Muscle of leg (tissue), 11 donors: ENCODE measurements around the gene METTL15. TPM values are rescaled to one million over a fixed set of nuclear protein-coding genes. Genes with fewer than 3 reads are reported as not detected.
"Not testable (repeated sequence)": the region's sequence is repeated elsewhere in the genome, so short reads cannot be mapped to it uniquely, and the experiment has no call there.

Source experiments
- DNase-seq: peaks from one replicate; pipeline ENCODE4 v3.0.0; 2013
- H3K27ac ChIP-seq: one replicate; pipeline ENCODE4 v1.5.1; 2013; ENCODE audit warnings: mild to moderate bottlenecking, low read length, control low read depth
- H3K27me3 ChIP-seq: one replicate; pipeline ENCODE4 v1.6.1; 2013; ENCODE audit warnings: low read length; ENCODE audit not compliant: control insufficient read depth, insufficient read depth
- H3K36me3 ChIP-seq: one replicate; pipeline ENCODE4 v1.6.1; 2013; ENCODE audit warnings: low read length; ENCODE audit not compliant: control insufficient read depth, insufficient read depth
- H3K4me1 ChIP-seq: one replicate; pipeline ENCODE4 v1.6.1; 2013; ENCODE audit warnings: low read length; ENCODE audit not compliant: control insufficient read depth, insufficient read depth
- H3K4me3 ChIP-seq: one replicate; pipeline ENCODE4 v1.5.1; 2013; ENCODE audit warnings: low read length, control low read depth
- H3K9me3 ChIP-seq: replicated peaks from 2 replicates; pipeline ENCODE4 v1.6.1; 2013; ENCODE audit warnings: low read depth, low read length; ENCODE audit not compliant: control insufficient read depth
- WGBS: methylation state at CpG from one replicate; pipeline ENCODE4 v1.1.5; 2013; ENCODE audit warnings: missing lambda C conversion rate; ENCODE audit not compliant: insufficient coverage; 5-methylcytosine and 5-hydroxymethylcytosine counted together
- polyA plus RNA-seq, 8 donors: library from polyadenylated mRNA; unstranded; fragments of 120-200 nt; gene quantifications; one replicate each; pipeline versions ENCODE4 v1.2.1 to v1.2.3, GENCODE V29; 2013; ENCODE audit warnings: inconsistent platforms in 1 of 8, low replicate concordance in 1 of 8; ENCODE audit not compliant: insufficient read length in 8 of 8, insufficient read depth in 1 of 8
- total RNA-seq: library from RNA; stranded (reverse); fragments of 120-200 nt; gene quantifications from one replicate; pipeline ENCODE4 v1.2.4, GENCODE V29; 2013

METTL15 gene
- total and polyA plus RNA-seq, 9 donors = 9.5 to 14.6 (median 11.4) TPM

DNA sequence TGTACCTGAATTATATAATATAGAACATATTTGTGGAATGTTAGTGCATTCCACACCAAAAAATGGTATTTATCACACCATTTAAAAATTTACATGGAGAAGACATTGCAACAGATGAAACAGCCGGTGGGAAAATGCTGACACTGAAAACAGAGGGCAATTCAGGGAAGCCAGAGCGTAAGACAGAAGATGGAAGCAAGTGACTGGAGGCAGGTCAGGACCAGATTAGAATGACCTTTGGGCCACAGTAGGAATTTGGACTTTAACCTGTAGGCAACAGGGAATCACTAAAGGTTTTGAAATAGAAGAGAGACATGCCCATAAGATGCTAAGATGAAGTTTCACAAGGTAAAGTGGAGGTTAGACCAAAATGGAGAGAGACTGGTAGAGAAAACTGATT lies 60.5 kb downstream of the METTL15 start:
- WGBS = 88% methylated on average over 2 of the region's 2 CpGs
- DNase-seq = no peak
- Histone ChIP-seq H3K27ac (no peak overlapping the region), H3K4me1 (no peaks in the 10 kb centered on the region), H3K27me3 (no peaks in the 10 kb centered on the region), H3K36me3 (peaks cover 4% of the 10 kb centered on the region), H3K9me3 (no peaks in the 10 kb centered on the region), H3K4me3 (no peak overlapping the region)

DNA sequence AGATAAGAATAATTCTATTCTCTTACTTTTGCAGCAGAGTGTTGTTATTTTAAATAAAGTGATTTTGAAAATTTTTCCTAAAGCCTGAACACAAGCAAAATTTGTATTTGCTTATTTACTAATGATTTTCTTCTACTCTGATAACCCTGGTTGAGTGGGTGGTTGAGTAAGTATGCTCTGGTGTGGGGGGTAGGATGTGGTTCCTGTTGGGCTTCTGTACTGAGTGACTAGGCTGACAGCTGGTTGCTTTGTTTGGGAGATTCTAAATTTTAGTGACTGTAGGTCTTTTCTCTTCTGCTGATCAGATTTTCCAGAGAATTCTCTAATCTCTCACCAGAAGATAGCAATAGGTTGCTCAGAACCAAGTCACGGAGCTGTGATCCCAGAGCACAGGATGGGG lies 61.6 kb downstream of the METTL15 start:
- Histone ChIP-seq H3K9me3 (no peaks in the 10 kb centered on the region), H3K27ac (no peak overlapping the region), H3K4me1 (no peaks in the 10 kb centered on the region), H3K36me3 (peaks cover 4% of the 10 kb centered on the region), H3K4me3 (no peak overlapping the region), H3K27me3 (no peaks in the 10 kb centered on the region)
- DNase-seq = no peak
- WGBS = 100% methylated on average over 1 of the region's 1 CpG

DNA sequence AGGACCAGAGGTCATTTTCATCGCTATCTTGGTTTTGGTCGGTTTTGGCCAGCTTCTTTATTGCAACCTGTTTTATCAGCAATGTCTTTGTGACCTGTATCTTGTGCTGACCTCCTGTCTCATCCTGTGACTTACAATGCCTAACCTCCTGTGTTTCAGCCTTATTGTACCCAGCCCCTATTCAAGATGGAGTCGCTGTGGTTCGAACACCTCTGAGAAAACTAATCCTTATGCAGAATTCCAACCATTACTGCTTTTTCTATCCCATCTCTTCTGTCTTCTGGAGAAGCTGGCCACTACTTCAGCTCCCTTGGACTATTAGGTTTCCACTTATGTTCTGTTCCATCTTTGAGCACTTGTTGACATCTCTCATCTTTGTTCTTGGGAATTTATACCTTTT lies 62.6 kb downstream of the METTL15 start:
- Histone ChIP-seq H3K4me3 (no peak overlapping the region), H3K4me1 (no peaks in the 10 kb centered on the region), H3K27ac (no peak overlapping the region), H3K27me3 (no peaks in the 10 kb centered on the region), H3K9me3 (no peaks in the 10 kb centered on the region), H3K36me3 (peaks cover 4% of the 10 kb centered on the region)
- 98% methylated on average over 4 of the region's 4 CpGs for WGBS
- DNase-seq = no peak

DNA sequence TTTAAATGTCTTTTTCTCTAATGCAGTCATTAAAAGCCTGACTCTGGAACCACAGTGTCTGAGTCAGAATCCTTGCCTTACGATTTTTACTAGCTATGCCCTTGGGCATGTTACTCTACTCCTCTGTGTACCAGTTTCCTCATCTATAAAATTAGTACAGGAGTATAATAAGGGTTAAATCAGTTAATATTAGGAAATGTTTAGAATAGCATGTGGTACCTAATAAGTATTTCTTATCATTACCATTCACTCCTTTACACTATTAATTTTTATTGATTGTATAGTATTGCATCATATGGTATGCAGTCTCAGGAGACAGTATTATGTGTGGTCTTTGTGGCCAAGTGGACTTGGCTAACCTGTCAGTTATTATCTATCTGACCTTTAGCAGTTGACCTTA lies 68.2 kb downstream of the METTL15 start:
- H3K4me3 ChIP-seq = no peak overlapping the region
- H3K9me3 ChIP-seq = no peaks in the 10 kb centered on the region
- H3K36me3 ChIP-seq = peaks cover 4% of the 10 kb centered on the region
- no peak for DNase-seq
- no peaks in the 10 kb centered on the region for H3K27me3 ChIP-seq
- no peak overlapping the region for H3K27ac ChIP-seq
- no CpG with 5 or more reads among the region's 1 CpG for WGBS
- no peaks in the 10 kb centered on the region for H3K4me1 ChIP-seq

DNA sequence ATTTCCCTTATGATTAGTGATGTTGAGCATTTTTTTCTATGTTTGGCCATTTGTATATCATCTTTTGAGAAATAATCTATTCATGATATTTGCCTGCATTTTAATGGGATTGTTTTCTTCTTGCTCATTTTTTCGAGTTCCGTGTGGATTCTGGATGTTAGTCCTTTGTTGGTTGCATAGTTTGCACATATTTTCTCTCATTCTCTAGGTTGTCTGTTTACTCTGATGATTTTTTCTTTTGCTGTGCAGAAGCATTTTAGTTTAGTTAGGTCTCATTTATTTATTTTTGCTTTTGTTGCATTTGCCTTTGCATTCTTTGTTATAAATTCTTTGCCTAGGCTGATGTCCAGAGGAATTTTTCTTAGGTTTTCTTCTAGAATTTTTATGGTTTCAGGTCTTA lies 87.3 kb downstream of the METTL15 start:
- Histone ChIP-seq H3K27ac (no peak overlapping the region), H3K27me3 (no peaks in the 10 kb centered on the region), H3K9me3 (peaks cover 6% of the 10 kb centered on the region), H3K36me3 (no peaks in the 10 kb centered on the region), H3K4me1 (no peaks in the 10 kb centered on the region), H3K4me3 (no peak overlapping the region)
- no peak for DNase-seq
- no CpG with 5 or more reads among the region's 2 CpGs for WGBS

DNA sequence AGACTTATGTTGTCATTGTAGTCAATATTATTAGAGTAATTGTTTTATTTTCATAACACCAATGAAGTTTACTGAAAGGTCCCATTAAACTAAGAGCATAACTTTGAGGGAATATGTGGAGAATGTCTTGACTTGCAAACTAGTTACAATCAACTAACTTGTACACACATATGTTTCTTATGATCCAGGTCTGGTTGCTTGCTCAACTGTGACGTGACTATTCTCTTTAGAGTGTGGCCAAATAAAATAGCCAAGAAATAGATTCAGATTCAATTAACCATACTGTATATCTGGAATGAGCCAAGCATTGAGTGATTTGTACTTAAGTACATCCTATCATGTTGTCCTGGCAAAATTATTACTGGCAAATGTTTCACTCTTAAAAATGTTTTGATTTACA lies 101.7 kb downstream of the METTL15 start:
- H3K4me1 ChIP-seq = no peaks in the 10 kb centered on the region
- H3K27me3 ChIP-seq = no peaks in the 10 kb centered on the region
- WGBS = no CpG with 5 or more reads among the region's 1 CpG
- no peak overlapping the region for H3K4me3 ChIP-seq
- H3K9me3 ChIP-seq = no peaks in the 10 kb centered on the region
- H3K27ac ChIP-seq = no peak overlapping the region
- DNase-seq = no peak
- no peaks in the 10 kb centered on the region for H3K36me3 ChIP-seq

DNA sequence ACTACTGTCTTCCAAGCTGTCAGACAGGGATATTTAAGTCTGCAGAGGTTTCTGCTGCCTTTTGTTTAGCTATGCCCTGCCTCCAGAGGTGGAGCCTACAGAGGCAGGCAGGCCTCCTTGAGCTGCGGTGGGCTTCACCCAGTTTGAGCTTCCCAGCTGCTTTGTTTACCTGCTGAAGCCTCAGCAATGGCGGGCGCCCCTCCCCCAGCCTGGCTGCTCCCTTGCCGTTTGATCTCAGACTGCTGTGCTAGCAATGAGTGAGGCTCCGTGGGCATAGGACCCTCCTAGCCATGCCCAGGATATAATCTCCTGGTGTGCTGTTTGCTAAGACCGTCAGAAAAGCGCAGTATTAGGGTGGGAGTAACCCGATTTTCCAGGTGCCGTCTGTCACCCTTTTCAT lies 113.9 kb downstream of the METTL15 start:
- H3K9me3 ChIP-seq, H3K4me3 ChIP-seq, H3K27ac ChIP-seq, H3K27me3 ChIP-seq, DNase-seq, H3K36me3 ChIP-seq, H3K4me1 ChIP-seq: not testable (repeated sequence)
- WGBS = 91% methylated on average over 9 of the region's 9 CpGs

DNA sequence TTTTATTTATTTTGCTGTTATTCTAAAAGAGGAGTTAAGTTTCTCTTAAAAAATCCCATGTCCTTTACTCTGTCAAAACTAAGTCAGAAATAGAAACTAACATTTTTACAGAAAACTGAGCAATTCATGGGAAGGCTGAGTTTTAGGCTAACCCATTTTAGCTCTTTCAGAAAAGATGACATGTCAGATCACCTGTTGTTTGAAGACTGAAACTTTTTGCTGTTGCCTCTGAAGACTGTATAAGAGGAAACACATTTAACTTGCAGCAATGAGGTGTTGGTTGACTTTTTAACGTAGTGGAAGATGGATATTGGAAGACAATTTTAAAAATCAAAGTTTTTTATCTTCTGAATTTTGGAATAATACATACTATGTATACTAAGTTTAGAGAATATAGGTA lies 115.4 kb downstream of the METTL15 start:
- WGBS = no CpG with 5 or more reads among the region's 1 CpG
- no peak overlapping the region for H3K4me3 ChIP-seq

DNA sequence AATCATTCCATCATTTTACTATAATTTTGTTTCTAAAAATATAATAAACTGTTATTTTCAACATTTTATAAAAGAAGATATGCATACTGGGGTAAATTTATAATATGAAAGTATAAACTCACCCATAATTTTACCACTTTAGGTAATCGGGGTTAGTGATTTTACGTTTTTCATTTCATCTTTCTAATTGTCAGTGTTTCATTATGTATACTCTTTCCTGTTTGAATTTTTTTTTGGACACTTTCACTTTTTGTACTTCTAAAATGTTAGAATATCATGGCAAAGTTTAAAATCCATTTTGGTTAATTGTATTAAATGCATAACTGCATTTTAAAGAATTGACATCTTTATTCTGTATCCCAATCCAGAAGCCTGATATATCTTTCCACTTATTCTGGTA lies 115.8 kb downstream of the METTL15 start:
- Histone ChIP-seq H3K9me3 (no peaks in the 10 kb centered on the region), H3K27me3 (no peaks in the 10 kb centered on the region), H3K27ac (no peak overlapping the region), H3K4me3 (no peak overlapping the region), H3K36me3 (no peaks in the 10 kb centered on the region), H3K4me1 (no peaks in the 10 kb centered on the region)
- no peak for DNase-seq
- WGBS = no CpG with 5 or more reads among the region's 2 CpGs

More for the DNA sequence above, 115.4 kb downstream of the METTL15 start:
- no peak for DNase-seq
- H3K9me3 ChIP-seq = no peaks in the 10 kb centered on the region
- no peak overlapping the region for H3K27ac ChIP-seq
- H3K4me1 ChIP-seq = no peaks in the 10 kb centered on the region
- no peaks in the 10 kb centered on the region for H3K27me3 ChIP-seq
- H3K36me3 ChIP-seq = no peaks in the 10 kb centered on the region

DNA sequence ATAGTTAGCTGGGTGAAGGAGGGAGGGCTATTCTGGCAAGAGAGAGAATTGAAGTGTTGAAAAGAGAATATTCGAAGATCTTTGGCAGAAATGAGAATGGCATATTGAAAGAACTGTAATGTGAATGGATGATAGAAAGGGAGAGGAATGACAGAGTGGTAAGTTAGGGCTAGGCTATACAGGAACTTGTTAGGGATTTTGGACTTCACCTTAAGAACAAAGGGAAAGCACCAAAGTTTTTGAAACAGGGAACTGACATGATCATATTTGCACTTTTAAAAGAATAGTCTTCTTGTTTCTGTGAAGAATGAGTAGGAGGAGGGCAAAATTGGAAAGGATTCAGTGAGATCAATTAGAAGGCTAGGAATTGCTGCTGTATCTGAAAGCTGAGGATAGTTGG lies 119.3 kb downstream of the METTL15 start:
- no peak for DNase-seq
- Histone ChIP-seq H3K4me3 (no peak overlapping the region), H3K4me1 (no peaks in the 10 kb centered on the region), H3K27ac (no peak overlapping the region), H3K27me3 (no peaks in the 10 kb centered on the region), H3K9me3 (no peaks in the 10 kb centered on the region), H3K36me3 (no peaks in the 10 kb centered on the region)
- 90% methylated on average over 1 of the region's 1 CpG for WGBS

DNA sequence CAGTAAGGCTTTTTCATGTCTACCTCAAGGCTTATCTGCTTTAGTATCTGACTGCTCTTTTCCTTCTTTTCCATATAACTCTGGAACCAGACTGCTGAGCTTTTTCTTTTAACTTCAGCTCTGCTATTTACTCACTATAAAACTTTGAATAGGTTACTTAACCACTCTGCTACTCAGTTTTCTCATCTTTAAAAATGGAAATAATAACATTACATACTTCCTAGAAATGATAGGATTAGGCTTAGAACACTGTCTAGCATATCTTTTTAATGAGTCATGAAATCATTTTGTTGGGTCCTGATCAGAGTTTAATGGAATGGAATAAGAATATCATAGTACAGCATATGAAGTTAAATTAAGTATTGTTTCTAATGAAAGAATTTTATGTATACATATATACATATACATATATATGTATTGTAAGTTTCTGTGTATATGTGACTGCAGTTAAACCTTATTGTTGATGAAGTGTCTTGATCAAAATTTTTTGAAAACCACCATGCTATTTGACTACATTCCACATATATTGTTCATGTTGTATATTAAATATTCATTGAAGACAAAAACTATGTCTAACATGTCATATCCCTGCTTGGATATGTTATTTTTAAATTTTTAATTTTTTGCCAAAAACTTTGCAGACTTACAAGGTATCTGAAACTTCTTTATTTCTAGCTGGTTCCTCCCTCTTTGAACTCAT lies 120.2 kb downstream of the METTL15 start:
- Histone ChIP-seq H3K27me3 (no peaks in the 10 kb centered on the region), H3K4me3 (no peak overlapping the region), H3K4me1 (no peaks in the 10 kb centered on the region), H3K36me3 (no peaks in the 10 kb centered on the region), H3K27ac (no peak overlapping the region), H3K9me3 (no peaks in the 10 kb centered on the region)
- no peak for DNase-seq
